NOMO-1 treated with dmso at 0.1 percent for 144 hours (cell line): ENCODE measurements around the gene TOR3A.
A peak's percentile ranks its signal among the peaks of the same experiment; 100 is the strongest.
"Not testable (repeated sequence)": the region's sequence is repeated elsewhere in the genome, so short reads cannot be mapped to it uniquely, and the experiment has no call there.

Source experiments
- DNase-seq: peaks from one replicate; lab custom pipeline; 2025; ENCODE audit not compliant: unreplicated experiment; lab: John Stamatoyannopoulos, UW

Gene TOR3A

GRCh38 chr1:179081687-179082332, at the start of gene TOR3A:
TSS of gene TOR3A (plus strand) at chr1:179082070. CDS start at chr1:179082129, 59 bp downstream.
- peak; percentile 74 for DNase-seq

DNA sequence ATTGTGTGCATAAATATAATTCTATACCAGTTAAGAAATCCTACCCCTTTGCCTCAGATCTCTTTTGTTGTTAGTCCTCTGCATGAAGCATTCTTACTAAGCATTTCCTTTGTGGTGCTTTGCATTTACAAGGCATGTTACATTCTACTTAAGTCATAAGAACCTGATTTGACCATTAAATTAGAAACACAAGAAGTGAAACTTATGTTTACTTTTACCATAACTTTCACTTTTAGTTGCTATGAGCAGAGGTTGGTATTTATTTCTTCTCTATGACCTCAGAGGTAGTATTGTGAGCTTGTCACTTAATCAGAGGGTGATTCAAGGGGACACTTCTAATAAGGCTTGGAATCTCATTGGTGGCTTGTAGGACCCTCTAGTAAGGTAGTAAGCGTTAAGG, 47.1 kb upstream of the TOR3A start:
- DNase-seq = no peak

GRCh38 chr1:179036844-179037465, 44.9 kb upstream of the TOR3A start:
- no peak for DNase-seq

- no peak for DNase-seq
Observed at GRCh38 chr1:179038528-179039281, 43.2 kb upstream of the TOR3A start.

- DNase-seq = not testable (repeated sequence)
Observed at GRCh38 chr1:179039502-179040174, 42.2 kb upstream of the TOR3A start.

GRCh38 chr1:179040175-179040551, 41.7 kb upstream of the TOR3A start:
- not testable (repeated sequence) for DNase-seq

DNA sequence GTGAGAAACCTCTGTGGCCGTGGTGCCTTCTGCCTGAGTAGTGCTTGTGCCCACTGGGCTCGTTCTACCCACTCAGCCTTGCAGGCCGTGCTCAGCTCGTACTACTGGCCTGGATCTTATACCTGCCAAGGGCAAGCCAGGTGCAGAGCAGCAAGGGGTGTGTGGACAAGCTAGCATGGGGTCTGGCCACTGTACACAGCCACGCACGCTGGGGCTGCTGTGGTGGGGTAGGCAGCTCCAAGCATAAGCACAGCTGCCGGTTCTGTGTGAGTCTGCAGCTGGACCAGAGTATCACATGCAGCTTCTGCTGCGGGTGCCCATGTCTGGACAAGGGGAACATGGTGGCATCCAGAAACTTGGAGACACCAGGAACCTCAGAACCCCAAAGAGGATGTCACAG, 39.8 kb upstream of the TOR3A start:
- no peak for DNase-seq

DNA sequence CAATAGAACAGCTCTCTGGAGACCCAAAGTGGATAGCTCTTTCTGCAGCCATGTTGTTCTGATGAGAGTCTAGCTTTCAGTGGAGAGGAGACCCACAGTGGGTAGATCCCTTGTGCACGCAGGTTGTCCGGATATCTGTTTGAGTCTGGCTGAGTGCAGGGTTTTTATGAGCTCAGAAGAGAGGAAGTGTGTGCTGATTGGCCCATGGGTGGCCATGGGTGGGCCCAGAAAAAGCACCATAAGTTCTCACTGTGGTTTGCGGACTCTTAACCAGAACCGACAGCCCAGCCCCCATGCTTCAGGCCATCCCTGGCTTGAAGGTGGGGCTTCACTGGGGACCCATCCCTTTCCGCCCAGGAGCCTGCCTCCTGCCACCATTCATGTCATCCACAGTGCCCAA, 39.2 kb upstream of the TOR3A start:
- no peak for DNase-seq

DNA sequence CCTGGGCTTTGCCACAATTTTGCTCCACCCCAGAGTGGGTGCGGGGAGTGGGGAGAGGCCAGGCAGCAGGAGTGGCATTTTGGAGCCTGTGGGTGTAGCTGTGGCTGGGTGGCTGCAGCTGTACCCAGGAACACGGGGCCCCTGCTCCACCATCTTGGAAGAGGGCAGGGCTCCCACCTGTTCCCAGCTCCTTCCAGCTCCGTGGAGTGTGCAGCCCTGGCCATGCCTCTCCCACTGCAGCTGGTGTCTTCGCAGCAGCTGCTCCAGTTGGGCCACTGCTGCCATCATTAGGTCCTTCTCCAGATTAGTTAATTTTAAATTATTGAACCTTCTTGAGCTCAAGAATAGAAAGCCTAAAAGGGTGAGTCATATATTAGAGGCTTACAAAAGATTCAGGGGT, 38.6 kb upstream of the TOR3A start:
- DNase-seq = no peak

- no peak for DNase-seq
Observed at GRCh38 chr1:179043907-179044306, 38.0 kb upstream of the TOR3A start.

DNA sequence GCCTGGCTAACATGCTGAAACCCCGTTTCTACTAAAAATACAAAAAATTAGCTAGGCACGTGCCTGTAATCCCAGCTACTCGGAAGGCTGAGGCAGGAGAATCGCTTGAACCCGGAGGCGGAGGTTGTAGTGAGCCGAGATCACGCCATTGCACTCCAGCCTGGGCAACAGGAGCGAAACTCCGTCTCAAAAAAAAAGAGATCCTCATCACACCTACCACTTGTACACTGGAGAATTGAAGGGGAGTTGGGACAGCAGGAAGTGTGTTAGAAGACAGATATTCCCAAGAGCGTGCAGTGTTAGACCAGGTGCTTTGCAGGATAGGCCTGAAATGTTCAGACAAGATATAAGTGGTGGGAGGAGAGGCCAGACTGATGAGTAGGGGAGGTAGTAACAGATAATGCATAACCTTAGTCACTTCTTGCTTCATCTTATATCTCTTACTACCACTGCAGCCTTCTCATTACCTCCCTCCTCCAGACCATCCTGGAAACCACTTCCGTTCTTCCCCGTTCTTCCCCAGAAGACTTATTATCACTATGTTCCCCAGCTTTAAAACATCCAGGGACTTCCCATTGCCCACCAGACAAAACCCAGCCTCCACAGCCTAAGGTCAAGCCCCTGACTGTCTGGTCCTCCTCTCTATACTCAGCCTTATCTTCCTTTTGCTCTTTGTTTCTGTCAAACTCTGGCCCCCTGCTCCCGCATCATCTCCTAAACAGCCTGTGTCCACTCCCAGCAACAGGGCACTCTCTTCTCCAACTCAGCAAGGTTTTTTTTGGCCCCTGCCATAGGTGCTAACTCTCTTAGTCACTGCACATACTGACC, 34.8 kb upstream of the TOR3A start:
- no peak for DNase-seq

GRCh38 chr1:179047636-179047997, 34.3 kb upstream of the TOR3A start:
- DNase-seq = no peak

- no peak for DNase-seq
Observed at GRCh38 chr1:179048339-179049124, 33.3 kb upstream of the TOR3A start.

GRCh38 chr1:179052776-179053175, 29.1 kb upstream of the TOR3A start:
- no peak for DNase-seq

DNA sequence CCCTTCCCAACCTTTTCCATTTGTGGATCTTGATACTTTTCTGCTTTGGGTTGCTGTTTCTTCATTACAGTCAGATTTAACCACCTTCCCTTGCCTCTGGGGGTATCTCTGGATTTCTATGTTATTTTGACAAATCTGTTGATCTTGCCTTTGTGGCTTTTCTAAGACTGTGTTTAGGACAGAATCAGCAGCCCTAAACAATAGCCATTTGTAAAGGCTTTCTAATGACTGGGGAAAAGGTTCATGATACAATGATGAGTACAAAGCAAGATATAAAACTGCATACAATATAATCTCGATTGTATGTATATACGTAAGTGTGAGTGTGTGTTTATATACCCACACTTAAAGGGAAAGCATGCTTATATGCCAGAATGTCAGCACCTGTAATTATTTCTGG, 28.4 kb upstream of the TOR3A start:
- DNase-seq = no peak

DNA sequence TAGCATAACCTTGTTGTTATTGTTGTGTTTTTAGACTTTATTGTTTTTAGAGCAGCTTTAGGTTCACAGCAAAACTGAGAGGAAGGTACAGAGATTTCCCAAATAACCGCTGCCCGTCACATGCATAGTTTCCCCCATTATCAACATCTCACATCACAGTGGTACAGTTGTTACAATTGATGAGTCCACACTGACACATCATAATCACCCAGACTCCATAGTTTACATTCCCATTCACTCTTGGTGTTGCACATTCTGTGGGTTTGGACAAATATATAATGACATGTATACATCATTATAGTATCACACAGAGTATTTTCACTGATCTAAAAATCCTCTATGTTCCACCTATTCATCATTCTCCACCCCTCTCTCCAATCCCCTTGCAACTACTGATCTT, 25.9 kb upstream of the TOR3A start:
- no peak for DNase-seq

GRCh38 chr1:179058487-179059483, 23.1 kb upstream of the TOR3A start:
- DNase-seq = no peak

DNA sequence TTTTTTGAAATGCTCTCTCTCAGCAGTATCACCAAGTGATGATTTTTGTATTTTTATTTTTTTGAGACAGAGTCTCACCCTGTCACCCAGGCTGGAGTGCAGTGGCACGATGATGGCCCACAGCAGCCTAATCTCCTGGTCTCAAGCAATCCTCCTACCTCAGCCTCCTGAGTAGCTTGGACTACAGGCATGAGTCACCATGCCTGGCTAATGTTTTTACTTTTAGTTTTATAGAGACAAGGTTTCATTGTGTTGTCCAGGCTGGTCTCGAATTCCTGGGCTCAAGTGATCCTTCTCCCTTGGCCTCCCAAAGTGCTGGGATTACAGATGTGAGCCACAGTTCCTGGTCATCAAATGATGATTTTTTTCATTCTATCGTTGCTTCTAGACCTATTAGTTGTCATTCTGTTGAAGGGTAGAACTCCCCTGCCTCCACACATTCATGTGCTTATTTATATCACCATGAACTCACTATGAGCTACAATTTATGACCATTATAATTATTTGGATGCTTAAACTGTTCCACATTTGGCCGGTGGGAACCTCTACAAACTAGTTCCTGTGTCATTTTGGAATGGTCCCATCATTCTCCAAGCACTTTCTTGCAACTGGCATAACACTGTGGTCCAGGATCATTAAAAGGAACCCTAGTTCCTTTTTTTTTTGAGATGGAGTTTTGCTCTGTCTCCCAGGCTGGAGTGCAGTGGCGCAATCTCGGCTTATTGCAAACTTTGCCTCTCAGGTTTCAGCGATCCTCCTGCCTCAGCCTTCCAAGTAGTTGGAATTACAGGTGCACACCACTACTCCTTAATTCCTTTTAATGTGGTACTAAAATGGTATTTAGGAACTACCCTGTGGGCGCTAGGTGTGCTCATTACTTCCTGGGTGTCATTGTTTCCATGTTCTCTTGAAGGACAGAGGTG, 20.2 kb upstream of the TOR3A start:
- DNase-seq = no peak
